HepG2 (cell line): ENCODE results near the gene TECTB. TPM values are rescaled to one million over a fixed set of nuclear protein-coding genes. Genes with fewer than 3 reads are reported as not detected.

Experiments used
- ATAC-seq: fragments of 200-7000 bp; cut with Tn5 transposase; 3 replicates; pipeline ENCODE4 v1.9.1; 2020; ENCODE audit warnings: mild to moderate bottlenecking, moderate library complexity
- BruUV-seq: library from RNA; stranded (reverse); fragments of 400-500 nt; replicated peaks from 2 replicates; lab custom pipeline; 2021; lab: Mats Ljungman, UMichigan
- CTCF ChIA-PET: fragments of 300-600 bp; formaldehyde crosslinking; extraction: SDS; loops from one replicate; lab custom pipeline; 2021; ENCODE audit warnings: low total read pairs, inconsistent platforms, low intra/inter-chr PET ratio; lab: Yijun Ruan, JAX
- POLR2A ChIA-PET: fragments of 350-600 bp; sonication (Branson Sonifier 250); formaldehyde crosslinking; loops from one replicate; lab custom pipeline; 2020; ENCODE audit warnings: antibody characterized with exemption, inconsistent platforms; lab: Yijun Ruan, JAX
- DNase-seq: peaks from one replicate; pipeline ENCODE4 v3.0.0-alpha.2; 2015; ENCODE audit warnings: low spot score
- FAIRE-seq: peaks from 3 replicates; lab custom pipeline; 2011; peaks lifted over from hg19 to GRCh38; lab: Jason Lieb, UNC
- H2AFZ ChIP-seq: one replicate; pipeline ENCODE4 v1.6.1; 2011; ENCODE audit warnings: low read length, inconsistent platforms
- H3K27ac ChIP-seq: fragments of 300-600 bp; 3 replicates; pipeline ENCODE4 v1.8.0; 2011; ENCODE audit warnings: mixed run types, mild to moderate bottlenecking, mixed read lengths, low read length, inconsistent platforms; ENCODE audit not compliant: insufficient read depth; ENCODE audit errors: extremely low read length
- H3K27me3 ChIP-seq, 2 experiments: fragments of 200-600 bp in 1 of 2; 2 replicates in 1 of 2; 3 replicates in 1 of 2; pipeline versions ENCODE4 v1.6.0 to v1.8.0; 2011; ENCODE audit warnings: low read length in 2 of 2, mild to moderate bottlenecking in 2 of 2, moderate library complexity in 2 of 2, inconsistent platforms in 1 of 2; ENCODE audit not compliant: insufficient read depth in 2 of 2, control insufficient read depth in 1 of 2
- H3K36me3 ChIP-seq, 2 experiments: fragments of 200-600 bp in 1 of 2; replicated peaks in 1 of 2; 2 replicates in 1 of 2; 3 replicates in 1 of 2; pipeline versions ENCODE4 v1.5.1 to v1.8.0; 2011; ENCODE audit warnings: low read length in 2 of 2, inconsistent platforms in 1 of 2; ENCODE audit not compliant: insufficient read depth in 2 of 2, control insufficient read depth in 1 of 2
- H3K4me1 ChIP-seq: 2 replicates; pipeline ENCODE4 v1.5.1; 2012; ENCODE audit warnings: low read length, inconsistent platforms; ENCODE audit not compliant: insufficient read depth
- H3K4me2 ChIP-seq: 2 replicates; pipeline ENCODE4 v1.6.0; 2011; ENCODE audit warnings: low read depth, low read length, inconsistent platforms
- H3K4me3 ChIP-seq, 3 experiments: fragments of 200-600 bp in 1 of 3; sonication (generic), shearing (Covaris generic) in 1 of 3; replicated peaks in 1 of 3; 2 replicates each; pipeline ENCODE4 v1.5.1; 2011 to 2016; ENCODE audit warnings: low read length in 3 of 3, inconsistent platforms in 2 of 3, low read depth in 2 of 3, mild to moderate bottlenecking in 2 of 3, control low read depth in 1 of 3, mixed read lengths in 1 of 3; ENCODE audit not compliant: insufficient read depth in 1 of 3
- H3K79me2 ChIP-seq: one replicate; pipeline ENCODE4 v1.6.1; 2011; ENCODE audit warnings: low read length, inconsistent platforms; ENCODE audit not compliant: insufficient read depth
- H3K9ac ChIP-seq: 2 replicates; pipeline ENCODE4 v1.6.0; 2011; ENCODE audit warnings: mild to moderate bottlenecking, low read depth, low read length, inconsistent platforms; ENCODE audit not compliant: insufficient read depth
- H3K9me3 ChIP-seq: 2 replicates; pipeline ENCODE4 v1.5.1; 2012; ENCODE audit warnings: mild to moderate bottlenecking, low read length
- H4K20me1 ChIP-seq: 2 replicates; pipeline ENCODE4 v1.6.0; 2011; ENCODE audit warnings: inconsistent platforms, mild to moderate bottlenecking, low read length, moderate library complexity; ENCODE audit not compliant: insufficient read depth
- CEBPB ChIP-seq: IDR thresholded peaks from 2 replicates; pipeline ENCODE4 v1.6.1; 2011; ENCODE audit warnings: low read depth, low read length, improper control_type of control experiment, borderline replicate concordance
- CEBPG ChIP-seq: IDR thresholded peaks from 2 replicates; pipeline ENCODE4 v1.6.1; 2016
- FOXC1 ChIP-seq: sonication (generic); formaldehyde crosslinking; IDR thresholded peaks from 2 replicates; pipeline ENCODE4 v1.8.0; 2022; ENCODE audit warnings: mild to moderate bottlenecking, missing genetic modification reagents, borderline replicate concordance
- HMG20A ChIP-seq: IDR thresholded peaks from 2 replicates; pipeline ENCODE4 v1.6.1; 2016; ENCODE audit warnings: borderline replicate concordance
- HNF1A ChIP-seq, 2 experiments: sonication (generic) in 1 of 2; formaldehyde crosslinking in 1 of 2; IDR thresholded peaks; 2 replicates each; pipeline versions ENCODE4 v1.4.0 to v1.6.1; 2016 to 2020; ENCODE audit warnings: borderline replicate concordance in 1 of 2, low read depth in 1 of 2, mild to moderate bottlenecking in 1 of 2, missing genetic modification reagents in 1 of 2
- NCOA2 ChIP-seq: sonication (generic); formaldehyde crosslinking; IDR thresholded peaks from 2 replicates; pipeline ENCODE4 v1.8.0; 2022; ENCODE audit warnings: inconsistent platforms
- NR2F2 ChIP-seq: IDR thresholded peaks from 2 replicates; pipeline ENCODE4 v1.6.1; 2012; ENCODE audit warnings: low read depth, inconsistent platforms, borderline replicate concordance
- PAF1 ChIP-seq: IDR thresholded peaks from 2 replicates; pipeline ENCODE4 v1.6.1; 2016; ENCODE audit warnings: missing genetic modification reagents, missing compliant biosample characterization
- RARA ChIP-seq: IDR thresholded peaks from 2 replicates; pipeline ENCODE4 v1.6.1; 2016; ENCODE audit warnings: missing genetic modification reagents, missing compliant biosample characterization
- RBFOX2 ChIP-seq: fragments of 200-400 bp; formaldehyde crosslinking; IDR thresholded peaks from 2 replicates; pipeline ENCODE4 v1.6.1; 2017; ENCODE audit warnings: low read depth, mild to moderate bottlenecking, low read length
- REPIN1 ChIP-seq: sonication (generic); formaldehyde crosslinking; IDR thresholded peaks from 2 replicates; pipeline ENCODE4 v1.8.0; 2022; ENCODE audit warnings: missing genetic modification reagents, low read depth, mild to moderate bottlenecking, borderline replicate concordance
- SATB2 ChIP-seq: sonication (generic); formaldehyde crosslinking; IDR thresholded peaks from 2 replicates; pipeline ENCODE4 v1.5.0; 2020; ENCODE audit warnings: missing genetic modification reagents
- SIX1 ChIP-seq: sonication (generic); formaldehyde crosslinking; IDR thresholded peaks from 2 replicates; pipeline ENCODE4 v1.4.0; 2020; ENCODE audit warnings: missing genetic modification reagents, borderline replicate concordance
- SOX5 ChIP-seq: IDR thresholded peaks from 2 replicates; pipeline ENCODE4 v1.6.1; 2016; ENCODE audit warnings: borderline replicate concordance
- TAF1 ChIP-seq: sonication (generic); formaldehyde crosslinking; IDR thresholded peaks from 2 replicates; pipeline ENCODE4 v1.4.0; 2020; ENCODE audit warnings: missing genetic modification reagents
- TGIF2 ChIP-seq: IDR thresholded peaks from 2 replicates; pipeline ENCODE4 v1.6.1; 2016; ENCODE audit warnings: control low read depth, missing compliant biosample characterization
- ZMYM2 ChIP-seq: sonication (generic); formaldehyde crosslinking; IDR thresholded peaks from 2 replicates; pipeline ENCODE4 v1.8.0; 2022; ENCODE audit warnings: mild to moderate bottlenecking, missing genetic modification reagents
- WGBS: methylation state at CpG from one replicate; pipeline ENCODE4 v1.1.6; 2017; ENCODE audit warnings: low lambda C conversion rate; 5-methylcytosine and 5-hydroxymethylcytosine counted together
- in situ Hi-C: cut with HindIII; loops from 2 replicates; pipeline ENCODE4 v1.10.0; 2017; ENCODE audit warnings: low pct_unique_long_range_greater_than_20kb; ENCODE audit not compliant: extremely low pct_ligation_motif_present
- intact Hi-C: fragments of 100-400 bp; cut with micrococcal nuclease; formaldehyde crosslinking; loops from one replicate; pipeline ENCODE4 v1.10.0; 2022; ENCODE audit not compliant: unreplicated experiment
- polyA plus RNA-seq, 8 experiments: library from polyadenylated mRNA; depleted of rRNA in 3 of 8; stranded (reverse) in 7 of 8; unstranded in 1 of 8; fragments of >200 nt; fragmentation: Illumina TruSeq in 4 of 8; extraction: Trizol in 4 of 8; gene quantifications; 2 replicates each; pipeline versions ENCODE4 v1.2.1 to v1.2.3, GENCODE V29; 2011 to 2016; ENCODE audit warnings: low read depth in 4 of 8, missing spikeins in 1 of 8, mixed read lengths in 1 of 8; ENCODE audit not compliant: insufficient read depth in 1 of 8
- total RNA-seq, 5 experiments: library from RNA; depleted of rRNA; stranded (reverse); fragments of >200 nt; fragmentation: Illumina TruSeq; extraction: Trizol; gene quantifications; 2 replicates each; pipeline ENCODE4 v1.2.3, GENCODE V29; 2016; ENCODE audit warnings: low read depth in 1 of 5
- TF ChIP-seq, protein P1 (sequence below): sonication (generic); formaldehyde crosslinking; IDR thresholded peaks from 2 replicates; pipeline ENCODE4 v1.4.0; 2020; ENCODE audit warnings: mild to moderate bottlenecking, missing genetic modification reagents
- TF ChIP-seq, protein P2 (sequence below): IDR thresholded peaks from 2 replicates; pipeline ENCODE4 v1.6.1; 2012; ENCODE audit warnings: inconsistent platforms

The TECTB gene
- total and polyA plus RNA-seq, 2 of the 13 experiments (the other 11 are each of a cell fraction or from before 2014, with no cell fraction given): 0.78 to 1.8 TPM

DNA sequence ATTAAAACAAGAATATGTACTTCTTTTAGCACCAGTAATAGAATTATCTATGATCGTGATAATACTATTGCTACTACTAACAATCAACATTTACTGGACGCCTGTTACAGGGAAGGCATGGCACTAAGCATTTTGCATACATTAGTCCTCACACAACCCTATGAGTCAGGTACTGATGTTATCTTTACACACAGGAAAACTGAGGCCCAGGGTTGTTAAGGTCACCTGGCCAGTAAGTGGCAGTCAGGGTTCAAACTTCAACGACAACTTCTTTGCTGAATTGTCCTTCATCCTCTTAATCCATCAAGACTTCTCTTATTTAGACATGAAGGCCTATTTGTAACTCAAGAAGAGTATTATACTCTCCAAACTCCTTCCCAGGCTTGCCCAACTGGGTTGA is 48.8 kb downstream of the TECTB start (continued):
- TF ChIP-seq ZMYM2 (CRISPR knock-in tag) (no peak), PAF1 (CRISPR knock-in tag) (no peak), RBFOX2 (no peak)
- TF ChIP-seq, protein P1, sequence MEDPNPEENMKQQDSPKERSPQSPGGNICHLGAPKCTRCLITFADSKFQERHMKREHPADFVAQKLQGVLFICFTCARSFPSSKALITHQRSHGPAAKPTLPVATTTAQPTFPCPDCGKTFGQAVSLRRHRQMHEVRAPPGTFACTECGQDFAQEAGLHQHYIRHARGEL (CRISPR knock-in tag): no peak

- 19% methylated on average over 5 of the region's 5 CpGs for WGBS
- peak overlapping the region; percentile 35 for H2AFZ ChIP-seq
- ATAC-seq (peak; percentile 60), DNase-seq (peak; percentile 80), FAIRE-seq (no peak)
- no peaks in the 10 kb centered on the region for H3K36me3 ChIP-seq
- no peaks in the 10 kb centered on the region for H3K27me3 ChIP-seq
- ChIA-PET CTCF (no interaction called here), POLR2A (interaction anchor here (1.4 kb wide), 1 partner anchor 102 kb away, joined by 3 read pairs; no protein-coding TSS in a partner anchor)
- in situ Hi-C loops (loop anchor here (25.0 kb wide), 1 partner anchor 105 kb away; the partner anchor contains the start of genes VTI1A and ZDHHC6), intact Hi-C loops (loop anchor here (5.0 kb wide), 2 partner anchors 40 to 60 kb away; partner anchors contain the start of gene ACSL5)
- 0 out of 6 replicates have a peak overlapping the region, but pooled peaks of 1 of the 3 experiments have one; percentile 29 for H3K4me3 ChIP-seq
- no peak overlapping the region for H3K27ac ChIP-seq
- peak overlapping the region; percentile 57 for H3K4me2 ChIP-seq
- no peak overlapping the region for H3K9ac ChIP-seq
- no peaks in the 10 kb centered on the region for H4K20me1 ChIP-seq
- no TSS peak for BruUV-seq
- no peaks in the 10 kb centered on the region for H3K9me3 ChIP-seq
- no peaks in the 10 kb centered on the region for H3K79me2 ChIP-seq
- peaks cover 60% of the 10 kb centered on the region for H3K4me1 ChIP-seq
- no peak for TF ChIP-seq FOXC1 (CRISPR knock-in tag)
- TF ChIP-seq, protein P2, sequence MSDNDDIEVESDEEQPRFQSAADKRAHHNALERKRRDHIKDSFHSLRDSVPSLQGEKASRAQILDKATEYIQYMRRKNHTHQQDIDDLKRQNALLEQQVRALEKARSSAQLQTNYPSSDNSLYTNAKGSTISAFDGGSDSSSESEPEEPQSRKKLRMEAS: no peak
- TF ChIP-seq SATB2: no peak
- TF ChIP-seq SIX1 (CRISPR knock-in tag): peak; percentile 19; the same call in 1 of the 2 replicates
- TF ChIP-seq TGIF2 (CRISPR knock-in tag): 0 out of 2 replicates have a peak, but pooled peaks have one; percentile 26
- peak; percentile 49; the same call in 1 of the 2 replicates for TF ChIP-seq NCOA2
- peak; percentile 54 for TF ChIP-seq HMG20A (CRISPR knock-in tag)
- no peak for TF ChIP-seq TAF1 (CRISPR knock-in tag)
- TF ChIP-seq REPIN1: no peak
- TF ChIP-seq SOX5 (CRISPR knock-in tag): peak; percentile 20; the same call in 1 of the 2 replicates
- 0 out of 2 replicates have a peak, but pooled peaks have one; percentile 36 for TF ChIP-seq CEBPB
- no peak for TF ChIP-seq HNF1A (IDR thresholded peaks at IDR 0.05; ENCODE audit: low read depth)
- TF ChIP-seq HNF1A (CRISPR knock-in tag; IDR thresholded peaks at IDR 0.05; ENCODE audit: borderline replicate concordance): peak; percentile 43; the same call in 1 of the 2 replicates
- 0 out of 2 replicates have a peak, but pooled peaks have one; percentile 12 for TF ChIP-seq RARA (CRISPR knock-in tag)
- TF ChIP-seq NR2F2: 0 out of 2 replicates have a peak, but pooled peaks have one; percentile 12
- TF ChIP-seq CEBPG (CRISPR knock-in tag): 0 out of 2 replicates have a peak, but pooled peaks have one; percentile 24
Measured at GRCh38 chr10:112332509-112333228, 49.5 kb downstream of the TECTB start.
